Activated CD8-positive, alpha-beta T cell treated with anti-CD3 and anti-CD28 coated beads for 36 hours (primary cell): ENCODE data around the gene RIC3. TPM values are rescaled to one million over a fixed set of nuclear protein-coding genes. Genes with fewer than 3 reads are reported as not detected.

Experiments used
- ATAC-seq: fragments of 200-7000 bp; cut with Tn5 transposase; one replicate; pipeline ENCODE4 v1.10.0; 2021; ENCODE audit warnings: mild to moderate bottlenecking, moderate library complexity
- CTCF ChIA-PET: fragments of 350-600 bp; sonication (Branson Sonifier 250); formaldehyde crosslinking; loops from one replicate; lab custom pipeline; 2021; ENCODE audit warnings: antibody characterized with exemption; lab: Charles Lee
- POLR2A ChIA-PET: fragments of 350-600 bp; sonication (Branson Sonifier 250); formaldehyde crosslinking; loops from one replicate; lab custom pipeline; 2021; ENCODE audit warnings: antibody characterized with exemption; lab: Charles Lee
- DNase-seq: peaks from one replicate; pipeline ENCODE4 v3.0.0-alpha.2; 2020
- H3K27ac Mint-ChIP-seq: one replicate; pipeline ENCODE4 v1.8.0; 2021; ENCODE audit warnings: mild to moderate bottlenecking, mixed read lengths
- H3K27me3 Mint-ChIP-seq: one replicate; pipeline ENCODE4 v1.8.0; 2021; ENCODE audit warnings: mixed read lengths
- H3K36me3 Mint-ChIP-seq: one replicate; pipeline ENCODE4 v1.8.0; 2021; ENCODE audit warnings: low read depth, mixed read lengths
- H3K4me1 Mint-ChIP-seq: one replicate; pipeline ENCODE4 v1.8.0; 2021; ENCODE audit warnings: low read depth, mixed read lengths
- H3K4me3 Mint-ChIP-seq: one replicate; pipeline ENCODE4 v1.8.0; 2021; ENCODE audit warnings: mild to moderate bottlenecking, moderate library complexity, mixed read lengths
- H3K9me3 Mint-ChIP-seq: one replicate; pipeline ENCODE4 v1.8.0; 2021; ENCODE audit warnings: mixed read lengths
- CTCF ChIP-seq: fragments of 200-600 bp; IDR thresholded peaks from one replicate; pipeline ENCODE4 v1.8.0; 2022; ENCODE audit warnings: antibody characterized with exemption, mild to moderate bottlenecking
- intact Hi-C: fragments of 100-400 bp; cut with micrococcal nuclease; formaldehyde crosslinking; loops from one replicate; pipeline ENCODE4 v1.10.0; 2022
- total RNA-seq, 2 experiments: library from RNA; stranded (reverse); gene quantifications; one replicate each; pipeline ENCODE4 v1.2.3, GENCODE V29; 2021

The RIC3 gene
- total RNA-seq, 2 experiments from 2014 or later, result 7.6 to 7.7 TPM

GRCh38 chr11:8201644-8202365 lies 33.0 kb upstream of the RIC3 start:
- H3K9me3 Mint-ChIP-seq, result no peaks in the 10 kb centered on the region
- intact Hi-C loops, result no loop called here
- no peaks in the 10 kb centered on the region for H3K4me1 Mint-ChIP-seq
- peaks cover 21% of the 10 kb centered on the region for H3K27me3 Mint-ChIP-seq
- no peaks in the 10 kb centered on the region for H3K36me3 Mint-ChIP-seq
- DNase-seq, result no peak
- H3K4me3 Mint-ChIP-seq, result no peak overlapping the region
- POLR2A ChIA-PET, result no interaction called here
- ATAC-seq, result no peak
- no peak overlapping the region for H3K27ac Mint-ChIP-seq
- CTCF ChIA-PET, result interaction anchor here (1.3 to 2.6 kb wide), 2 partner anchors 9 to 99 kb away, joined by 4 to 11 read pairs; no protein-coding TSS in a partner anchor
- no peak for TF ChIP-seq CTCF

GRCh38 chr11:8199676-8200075 lies 30.9 kb upstream of the RIC3 start:
- ATAC-seq, result no peak
- POLR2A ChIA-PET, result no interaction called here
- H3K4me1 Mint-ChIP-seq, result no peaks in the 10 kb centered on the region

GRCh38 chr11:8196749-8197148 lies 27.9 kb upstream of the RIC3 start:
- ATAC-seq (no peak), DNase-seq (no peak)
- H3K36me3 Mint-ChIP-seq, result no peaks in the 10 kb centered on the region
- CTCF ChIA-PET, result interaction anchor here (1.0 to 4.9 kb wide), 5 partner anchors 10 to 370 kb away, joined by 3 to 21 read pairs (median 5); partner anchors contain the start of gene LMO1
- POLR2A ChIA-PET, result no interaction called here
- no peaks in the 10 kb centered on the region for H3K4me1 Mint-ChIP-seq
- intact Hi-C loops, result no loop called here
- H3K27ac Mint-ChIP-seq, result no peak overlapping the region
- TF ChIP-seq CTCF, result no peak
- H3K9me3 Mint-ChIP-seq, result no peaks in the 10 kb centered on the region
- no peak overlapping the region for H3K4me3 Mint-ChIP-seq
- H3K27me3 Mint-ChIP-seq, result peaks cover 29% of the 10 kb centered on the region

More at GRCh38 chr11:8199676-8200075, 30.9 kb upstream of the RIC3 start:
- H3K27me3 Mint-ChIP-seq, result peaks cover 20% of the 10 kb centered on the region
- intact Hi-C loops, result no loop called here
- CTCF ChIA-PET, result no interaction called here
- DNase-seq, result no peak
- H3K36me3 Mint-ChIP-seq, result no peaks in the 10 kb centered on the region
- H3K9me3 Mint-ChIP-seq, result no peaks in the 10 kb centered on the region
- H3K27ac Mint-ChIP-seq, result no peak overlapping the region
- TF ChIP-seq CTCF, result no peak
- no peak overlapping the region for H3K4me3 Mint-ChIP-seq

GRCh38 chr11:8194956-8195355 lies 26.1 kb upstream of the RIC3 start:
- Mint-ChIP-seq H3K27ac (no peak overlapping the region), H3K36me3 (no peaks in the 10 kb centered on the region), H3K4me1 (no peaks in the 10 kb centered on the region), H3K4me3 (no peak overlapping the region), H3K9me3 (no peaks in the 10 kb centered on the region), H3K27me3 (peaks cover 29% of the 10 kb centered on the region)
- no peak for TF ChIP-seq CTCF
- ATAC-seq, result no peak
- intact Hi-C loops, result no loop called here
- POLR2A ChIA-PET, result interaction anchor here (0.9 kb wide), 1 partner anchor 102 kb away, joined by 4 read pairs; no protein-coding TSS in a partner anchor
- CTCF ChIA-PET, result interaction anchor here (1.1 to 4.9 kb wide), 4 partner anchors 17 to 372 kb away, joined by 3 to 21 read pairs (median 5); partner anchors contain the start of gene LMO1
- no peak for DNase-seq

GRCh38 chr11:8192896-8193209 lies 24.0 kb upstream of the RIC3 start:
- no peak for TF ChIP-seq CTCF
- no peak for DNase-seq
- H3K4me1 Mint-ChIP-seq, result no peaks in the 10 kb centered on the region
- ATAC-seq, result no peak
- H3K27me3 Mint-ChIP-seq, result peaks cover 32% of the 10 kb centered on the region
- ChIA-PET CTCF (interaction anchor here (0.7 to 4.9 kb wide), 17 partner anchors 10 to 766 kb away, joined by 3 to 23 read pairs (median 4); partner anchors contain the start of genes LMO1 and RIC3), POLR2A (no interaction called here)
- no peaks in the 10 kb centered on the region for H3K36me3 Mint-ChIP-seq
- intact Hi-C loops, result no loop called here
- no peak overlapping the region for H3K27ac Mint-ChIP-seq
- H3K9me3 Mint-ChIP-seq, result no peaks in the 10 kb centered on the region
- no peak overlapping the region for H3K4me3 Mint-ChIP-seq
